Activated CD4-positive, alpha-beta T cell treated with anti-CD3 and anti-CD28 coated beads, Interleukin-10, Interleukin-2, amounts not matched to agents 100 ng/mL and 50 ng/mL, durations not matched to agents 16 hours and 8 hours (primary cell): ENCODE results near the gene SIPA1.
"Not testable (repeated sequence)": the region's sequence is repeated elsewhere in the genome, so short reads cannot be mapped to it uniquely, and the experiment has no call there.

Source experiments
- DNase-seq: peaks from one replicate; pipeline ENCODE4 v3.0.0-alpha.2; 2020

SIPA1 gene

GRCh38 chr11:65624931-65625627, 12.8 kb upstream of the SIPA1 start:
- DNase-seq = no peak

- peak; percentile 48 for DNase-seq
Measured at GRCh38 chr11:65625628-65626342, 12.1 kb upstream of the SIPA1 start.

- DNase-seq = no peak
Measured at GRCh38 chr11:65627202-65627601, 10.7 kb upstream of the SIPA1 start.

- no peak for DNase-seq
Measured at GRCh38 chr11:65629579-65629978, 8.3 kb upstream of the SIPA1 start.

- DNase-seq = no peak
Measured at GRCh38 chr11:65630215-65630614, 7.7 kb upstream of the SIPA1 start.

GRCh38 chr11:65633390-65634108, 4.4 kb upstream of the SIPA1 start:
- DNase-seq = no peak

GRCh38 chr11:65634109-65634436, 3.8 kb upstream of the SIPA1 start:
- DNase-seq = no peak

GRCh38 chr11:65634440-65634839, 3.5 kb upstream of the SIPA1 start:
- DNase-seq = no peak

- DNase-seq = no peak
Measured at GRCh38 chr11:65634905-65635731, 2.8 kb upstream of the SIPA1 start.

- DNase-seq = no peak
Measured at GRCh38 chr11:65636108-65637031, 1.5 kb upstream of the SIPA1 start.

- DNase-seq = no peak
Measured at GRCh38 chr11:65637032-65637557, 806 bp upstream of the SIPA1 start.

GRCh38 chr11:65639228-65639597, 1.3 kb downstream of the SIPA1 start:
- DNase-seq = not testable (repeated sequence)

- DNase-seq = peak; percentile 72
Measured at GRCh38 chr11:65639623-65640482, 2.0 kb downstream of the SIPA1 start.

- DNase-seq = peak; percentile 44
Measured at GRCh38 chr11:65640483-65641296, 2.8 kb downstream of the SIPA1 start.

- DNase-seq = no peak
Measured at GRCh38 chr11:65641297-65642013, 3.6 kb downstream of the SIPA1 start.

- DNase-seq = no peak
Measured at GRCh38 chr11:65642014-65642671, 4.2 kb downstream of the SIPA1 start.

- peak; percentile 30 for DNase-seq
Measured at GRCh38 chr11:65643971-65644370, 6.1 kb downstream of the SIPA1 start.

- DNase-seq = no peak
Measured at GRCh38 chr11:65644837-65645236, 6.9 kb downstream of the SIPA1 start.

GRCh38 chr11:65645710-65646109, 7.8 kb downstream of the SIPA1 start:
- no peak for DNase-seq
